Measurements from ENCODE around the gene NXNL1. TPM values are rescaled to one million over a fixed set of nuclear protein-coding genes. Genes with fewer than 3 reads are reported as not detected.

NXNL1 gene
- total RNA-seq, 4 donors from 2014 or later, result not detected

GRCh38 chr19:17466487-17466850, 5.7 kb upstream of the NXNL1 start:
- Histone ChIP-seq H3K4me3 (no peak overlapping the region), H3K27me3 (no peaks in the 10 kb centered on the region), H3K36me3 (no peaks in the 10 kb centered on the region), H3K4me1 (peaks cover 2 to 12% of the 10 kb centered on the region in 2 donors), H3K9me3 (no peaks in the 10 kb centered on the region), H3K27ac (peak overlapping the region; percentile 66 to 74)
- TF ChIP-seq POLR2A (IDR thresholded peaks at IDR 0.05) (no peak), CTCF (IDR thresholded peaks at IDR 0.05) (no peak)
- intact Hi-C loops (cut with DNase I; ENCODE audit: low total_unique reads), result no loop called here
- no peak for DNase-seq

GRCh38 chr19:17458970-17459369, 1.8 kb downstream of the NXNL1 start:
- H3K4me3 ChIP-seq, result no peak overlapping the region
- no peaks in the 10 kb centered on the region for H3K36me3 ChIP-seq
- no peaks in the 10 kb centered on the region for H3K4me1 ChIP-seq
- DNase-seq, result no peak
- TF ChIP-seq POLR2A (IDR thresholded peaks at IDR 0.05) (no peak), CTCF (IDR thresholded peaks at IDR 0.05) (no peak)
- H3K27me3 ChIP-seq, result peaks cover 13 to 28% of the 10 kb centered on the region in 2 donors
- intact Hi-C loops (cut with DNase I; ENCODE audit: low total_unique reads), result no loop called here
- no peak overlapping the region for H3K27ac ChIP-seq
- no peaks in the 10 kb centered on the region for H3K9me3 ChIP-seq

GRCh38 chr19:17457616-17458015, 3.1 kb downstream of the NXNL1 start:
- H3K27me3 ChIP-seq, result peaks cover 13 to 35% of the 10 kb centered on the region in 2 donors

GRCh38 chr19:17456127-17456526, 4.6 kb downstream of the NXNL1 start:
- Histone ChIP-seq H3K4me3 (no peak overlapping the region), H3K9me3 (no peaks in the 10 kb centered on the region), H3K36me3 (no peaks in the 10 kb centered on the region), H3K4me1 (no peaks in the 10 kb centered on the region), H3K27me3 (peaks cover 13 to 35% of the 10 kb centered on the region in 2 donors), H3K27ac (no peak overlapping the region)
- DNase-seq, result no peak
- TF ChIP-seq POLR2A (IDR thresholded peaks at IDR 0.05) (no peak), CTCF (IDR thresholded peaks at IDR 0.05) (no peak)
- intact Hi-C loops (cut with DNase I; ENCODE audit: low total_unique reads), result no loop called here

More at GRCh38 chr19:17457616-17458015, 3.1 kb downstream of the NXNL1 start:
- Histone ChIP-seq H3K36me3 (no peaks in the 10 kb centered on the region), H3K4me3 (no peak overlapping the region), H3K9me3 (no peaks in the 10 kb centered on the region), H3K4me1 (no peaks in the 10 kb centered on the region), H3K27ac (no peak overlapping the region)
- TF ChIP-seq CTCF (IDR thresholded peaks at IDR 0.05) (no peak), POLR2A (IDR thresholded peaks at IDR 0.05) (no peak)
- no peak for DNase-seq
- intact Hi-C loops (cut with DNase I; ENCODE audit: low total_unique reads), result no loop called here

- no peak for TF ChIP-seq CTCF (IDR thresholded peaks at IDR 0.05)
- TF ChIP-seq POLR2A (IDR thresholded peaks at IDR 0.05), result no peak
- H3K4me1 ChIP-seq, result no peaks in the 10 kb centered on the region
- peaks cover 13 to 35% of the 10 kb centered on the region in 2 donors for H3K27me3 ChIP-seq
- no peaks in the 10 kb centered on the region for H3K36me3 ChIP-seq
- no peak for DNase-seq
- H3K9me3 ChIP-seq, result no peaks in the 10 kb centered on the region
- intact Hi-C loops (cut with DNase I; ENCODE audit: low total_unique reads), result no loop called here
- H3K4me3 ChIP-seq, result no peak overlapping the region
- no peak overlapping the region for H3K27ac ChIP-seq
Measured at GRCh38 chr19:17455308-17456123, 5.2 kb downstream of the NXNL1 start.

All from uterus (tissue), 4 donors.